K562 (cell line): ENCODE results near the gene CDC5L. TPM values are rescaled to one million over a fixed set of nuclear protein-coding genes. Genes with fewer than 3 reads are reported as not detected.

Experiments used
- ATAC-seq: fragments of 200-7000 bp; cut with Tn5 transposase; 3 replicates; pipeline ENCODE4 v1.9.1; 2020; ENCODE audit warnings: moderate library complexity
- BruUV-seq: library from RNA; stranded (reverse); fragments of 400-500 nt; replicated peaks from 2 replicates; lab custom pipeline; 2021; lab: Mats Ljungman, UMichigan
- CTCF ChIA-PET: fragments of 300-600 bp; formaldehyde crosslinking; extraction: SDS; loops from one replicate; lab custom pipeline; 2021; ENCODE audit warnings: low intra/inter-chr PET ratio; lab: Yijun Ruan, JAX
- POLR2A ChIA-PET: fragments of 300-600, 350-650 bp; sonication (Branson Sonifier 250); formaldehyde crosslinking; extraction: SDS; loops from one replicate; lab custom pipeline; 2021; ENCODE audit warnings: antibody characterized with exemption, inconsistent platforms; lab: Yijun Ruan, JAX
- DNase-seq, 4 experiments: peaks; one replicate each; pipeline versions ENCODE4 v3.0.0 to v3.0.0-alpha.2; 2011 to 2018; ENCODE audit warnings: low spot score in 3 of 4, mixed read lengths in 3 of 4; ENCODE audit errors: extremely low read depth in 1 of 4
- FAIRE-seq: peaks from 2 replicates; lab custom pipeline; 2011; peaks lifted over from hg19 to GRCh38; lab: Jason Lieb, UNC
- H2AFZ ChIP-seq: 2 replicates; pipeline ENCODE4 v1.6.0; 2011; ENCODE audit warnings: low read depth, low read length, control low read depth, inconsistent platforms
- H3K27ac ChIP-seq: fragments of 200-600 bp; 3 replicates; pipeline ENCODE4 v1.8.0; 2011; ENCODE audit warnings: low read depth, mild to moderate bottlenecking, control low read depth, inconsistent platforms, low read length, moderate library complexity, mixed read lengths; ENCODE audit errors: extremely low read depth
- H3K27me3 ChIP-seq, 2 experiments: fragments of 300-600 bp in 1 of 2; 2 replicates in 1 of 2; 3 replicates in 1 of 2; pipeline versions ENCODE4 v1.6.0 to v1.8.0; 2011; ENCODE audit warnings: inconsistent platforms in 2 of 2, low read length in 2 of 2, mild to moderate bottlenecking in 1 of 2, mixed read lengths in 1 of 2, moderate library complexity in 1 of 2; ENCODE audit not compliant: control insufficient read depth in 2 of 2, insufficient read depth in 2 of 2
- H3K36me3 ChIP-seq: fragments of 300-600 bp; 3 replicates; pipeline ENCODE4 v1.8.0; 2011; ENCODE audit warnings: mild to moderate bottlenecking, low read length, inconsistent platforms; ENCODE audit not compliant: control insufficient read depth, insufficient read depth
- H3K4me1 ChIP-seq, 2 experiments: fragments of 200-600 bp in 1 of 2; replicated peaks in 1 of 2; 2 replicates in 1 of 2; 3 replicates in 1 of 2; pipeline versions ENCODE4 v1.5.1 to v1.8.0; 2011; ENCODE audit warnings: inconsistent platforms in 2 of 2, low read length in 2 of 2, mild to moderate bottlenecking in 1 of 2, mixed read lengths in 1 of 2, moderate library complexity in 1 of 2; ENCODE audit not compliant: control insufficient read depth in 2 of 2, insufficient read depth in 2 of 2
- H3K4me2 ChIP-seq: 2 replicates; pipeline ENCODE4 v1.6.1; 2011; ENCODE audit warnings: low read length, control low read depth, inconsistent platforms, mixed read lengths; ENCODE audit not compliant: insufficient read depth
- H3K4me3 ChIP-seq: fragments of 200-600 bp; sonication (generic), shearing (Covaris generic); 2 replicates; pipeline ENCODE4 v1.5.1; 2016; ENCODE audit warnings: control low read depth, inconsistent platforms
- H3K79me2 ChIP-seq: fragments of 200-600 bp; 3 replicates; pipeline ENCODE4 v1.8.0; 2011; ENCODE audit warnings: low read length, inconsistent platforms; ENCODE audit not compliant: control insufficient read depth, insufficient read depth
- H3K9ac ChIP-seq, 2 experiments: 2 replicates each; pipeline versions ENCODE4 v1.6.0 to v1.6.1; 2011; ENCODE audit warnings: low read depth in 2 of 2, low read length in 2 of 2, control low read depth in 1 of 2, inconsistent platforms in 1 of 2, mild to moderate bottlenecking in 1 of 2, mixed read lengths in 1 of 2; ENCODE audit not compliant: insufficient read depth in 1 of 2
- H3K9me1 ChIP-seq: one replicate; pipeline ENCODE4 v1.6.0; 2011; ENCODE audit warnings: inconsistent platforms, mild to moderate bottlenecking, low read length, moderate library complexity; ENCODE audit not compliant: control insufficient read depth, insufficient read depth
- H3K9me3 ChIP-seq: replicated peaks from 2 replicates; pipeline ENCODE4 v1.5.1; 2011; ENCODE audit warnings: low read depth, low read length, inconsistent platforms; ENCODE audit not compliant: control insufficient read depth, insufficient read depth
- H4K20me1 ChIP-seq: replicated peaks from 2 replicates; pipeline ENCODE4 v1.6.1; 2011; ENCODE audit warnings: low read length, inconsistent platforms, mixed read lengths; ENCODE audit not compliant: control insufficient read depth, insufficient read depth
- ZNF280B ChIP-seq: fragments of 250-450 bp; sonication (Bioruptor Pico); IDR thresholded peaks from 2 replicates; pipeline ENCODE4 v1.5.1; 2021; ENCODE audit warnings: mild to moderate bottlenecking
- ZNF395 ChIP-seq: fragments of 200-800 bp; sonication (Bioruptor generic); IDR thresholded peaks from 2 replicates; pipeline ENCODE4 v1.6.1; 2017; ENCODE audit warnings: missing genetic modification characterization, missing compliant biosample characterization
- WGBS: fragments of 100-300 bp; shearing (Covaris generic); methylation state at CpG from one replicate; pipeline ENCODE4 v1.1.6; 2016; ENCODE audit warnings: low coverage, mixed read lengths; ENCODE audit not compliant: insufficient coverage; ENCODE audit errors: missing lambda C conversion rate; 5-methylcytosine and 5-hydroxymethylcytosine counted together
- in situ Hi-C: fragments of 300-500 bp; cut with MboI; formaldehyde crosslinking; loops from 4 replicates; pipeline ENCODE4 v1.15.0; 2018; ENCODE audit warnings: inconsistent platforms, mixed read lengths
- intact Hi-C: fragments of 100-400 bp; cut with micrococcal nuclease; formaldehyde crosslinking; loops from 2 replicates; pipeline ENCODE4 v1.14.2; 2022
- polyA plus RNA-seq, 8 experiments: library from polyadenylated mRNA; depleted of rRNA in 4 of 8; stranded (reverse) in 5 of 8; unstranded in 3 of 8; fragments of >200 nt; fragmentation: Nextera tagmentation in 2 of 8; fragmentation: Illumina TruSeq in 1 of 8; extraction: Ambion mirVana in 2 of 8; extraction: Trizol in 1 of 8; gene quantifications; 2 replicates each; pipeline versions ENCODE4 v1.2.1 to v1.2.3, GENCODE V29; 2011 to 2014; ENCODE audit warnings: inconsistent platforms in 1 of 8, missing spikeins in 1 of 8
- total RNA-seq, 7 experiments: library from RNA; depleted of rRNA in 6 of 7; stranded (reverse); fragments of >200 nt in 6 of 7; fragmentation: Illumina TruSeq in 2 of 7; extraction: Trizol in 2 of 7; gene quantifications; 2 replicates each; pipeline versions ENCODE4 v1.2.1 to v1.2.3, GENCODE V29; 2011 to 2021; ENCODE audit warnings: low replicate concordance in 1 of 7
- TF ChIP-seq, protein P1 (sequence below): sonication (generic); formaldehyde crosslinking; IDR thresholded peaks from 2 replicates; pipeline ENCODE4 v1.8.1; 2022; ENCODE audit warnings: missing genetic modification reagents
- TF ChIP-seq, protein P2 (sequence below), 2 experiments: fragments of 450-650 bp in 1 of 2; sonication (generic) in 1 of 2; formaldehyde crosslinking in 1 of 2; IDR thresholded peaks; 2 replicates each; pipeline versions ENCODE4 v1.7.1 to v1.9.0; 2016 to 2022; ENCODE audit warnings: inconsistent platforms in 1 of 2, mild to moderate bottlenecking in 1 of 2, missing genetic modification reagents in 1 of 2

The CDC5L gene
- total and polyA plus RNA-seq, 9 of the 15 experiments (the other 6 are each of a cell fraction or from before 2014, with no cell fraction given), result 22.3 to 44.2 (median 30.8) TPM

DNA sequence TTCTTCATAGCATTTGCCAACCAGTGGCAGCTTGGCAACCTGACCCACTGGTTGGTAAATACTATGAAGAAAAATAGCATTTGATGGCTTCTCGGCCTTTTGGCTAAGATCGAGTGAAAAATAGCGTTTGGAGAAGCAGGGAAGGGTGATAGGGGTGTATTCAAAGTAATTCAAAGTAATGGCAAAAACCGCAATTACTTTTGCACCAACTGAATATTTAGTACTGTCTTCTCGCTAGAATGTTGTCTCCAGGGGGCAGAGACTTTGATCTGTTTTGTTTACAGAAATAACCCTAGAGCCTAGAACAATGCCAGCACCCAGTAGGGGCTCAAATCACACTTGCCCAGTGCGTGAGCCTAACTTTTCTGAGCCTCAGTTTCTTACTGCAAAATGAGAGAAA is 106.1 kb downstream of the CDC5L start:
- no TSS peak for BruUV-seq
- in situ Hi-C loops, result no loop called here
- H3K79me2 ChIP-seq, result no peaks in the 10 kb centered on the region
- H3K9me1 ChIP-seq, result no peaks in the 10 kb centered on the region
- H3K9ac ChIP-seq, result no peak overlapping the region
- ChIA-PET CTCF (interaction anchor here (1.2 to 2.4 kb wide), 3 partner anchors 18 to 63 kb away, joined by 3 to 9 read pairs (median 9); no protein-coding TSS in a partner anchor), POLR2A (interaction anchor here (1.0 kb wide), 1 partner anchor 24 kb away, joined by 3 read pairs; no protein-coding TSS in a partner anchor)
- 0 out of 2 replicates have a peak, but pooled peaks cover 2% of the 10 kb centered on the region for H4K20me1 ChIP-seq
- H2AFZ ChIP-seq, result 0 out of 2 replicates have a peak overlapping the region, but pooled peaks have one; percentile 11
- no peak overlapping the region; the same call in 1 of the 2 replicates for H3K4me2 ChIP-seq
- no peaks in the 10 kb centered on the region for H3K36me3 ChIP-seq
- no peak for DNase-seq
- H3K9me3 ChIP-seq, result no peaks in the 10 kb centered on the region
- ATAC-seq, result no peak
- no peak overlapping the region for H3K4me3 ChIP-seq
- FAIRE-seq, result no peak
- no peaks in the 10 kb centered on the region; a peak in 1 of 5 replicates for H3K4me1 ChIP-seq
- intact Hi-C loops, result no loop called here
- H3K27ac ChIP-seq, result no peak overlapping the region
- WGBS, result 7% methylated on average over 6 of the region's 6 CpGs
- H3K27me3 ChIP-seq, result peaks cover 35 to 53% of the 10 kb centered on the region in 2 experiments
- TF ChIP-seq ZNF395 (no peak), ZNF280B (CRISPR knock-in tag) (no peak)
- TF ChIP-seq, protein P1, sequence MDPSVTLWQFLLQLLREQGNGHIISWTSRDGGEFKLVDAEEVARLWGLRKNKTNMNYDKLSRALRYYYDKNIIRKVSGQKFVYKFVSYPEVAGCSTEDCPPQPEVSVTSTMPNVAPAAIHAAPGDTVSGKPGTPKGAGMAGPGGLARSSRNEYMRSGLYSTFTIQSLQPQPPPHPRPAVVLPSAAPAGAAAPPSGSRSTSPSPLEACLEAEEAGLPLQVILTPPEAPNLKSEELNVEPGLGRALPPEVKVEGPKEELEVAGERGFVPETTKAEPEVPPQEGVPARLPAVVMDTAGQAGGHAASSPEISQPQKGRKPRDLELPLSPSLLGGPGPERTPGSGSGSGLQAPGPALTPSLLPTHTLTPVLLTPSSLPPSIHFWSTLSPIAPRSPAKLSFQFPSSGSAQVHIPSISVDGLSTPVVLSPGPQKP, result no peak
- TF ChIP-seq, protein P2, sequence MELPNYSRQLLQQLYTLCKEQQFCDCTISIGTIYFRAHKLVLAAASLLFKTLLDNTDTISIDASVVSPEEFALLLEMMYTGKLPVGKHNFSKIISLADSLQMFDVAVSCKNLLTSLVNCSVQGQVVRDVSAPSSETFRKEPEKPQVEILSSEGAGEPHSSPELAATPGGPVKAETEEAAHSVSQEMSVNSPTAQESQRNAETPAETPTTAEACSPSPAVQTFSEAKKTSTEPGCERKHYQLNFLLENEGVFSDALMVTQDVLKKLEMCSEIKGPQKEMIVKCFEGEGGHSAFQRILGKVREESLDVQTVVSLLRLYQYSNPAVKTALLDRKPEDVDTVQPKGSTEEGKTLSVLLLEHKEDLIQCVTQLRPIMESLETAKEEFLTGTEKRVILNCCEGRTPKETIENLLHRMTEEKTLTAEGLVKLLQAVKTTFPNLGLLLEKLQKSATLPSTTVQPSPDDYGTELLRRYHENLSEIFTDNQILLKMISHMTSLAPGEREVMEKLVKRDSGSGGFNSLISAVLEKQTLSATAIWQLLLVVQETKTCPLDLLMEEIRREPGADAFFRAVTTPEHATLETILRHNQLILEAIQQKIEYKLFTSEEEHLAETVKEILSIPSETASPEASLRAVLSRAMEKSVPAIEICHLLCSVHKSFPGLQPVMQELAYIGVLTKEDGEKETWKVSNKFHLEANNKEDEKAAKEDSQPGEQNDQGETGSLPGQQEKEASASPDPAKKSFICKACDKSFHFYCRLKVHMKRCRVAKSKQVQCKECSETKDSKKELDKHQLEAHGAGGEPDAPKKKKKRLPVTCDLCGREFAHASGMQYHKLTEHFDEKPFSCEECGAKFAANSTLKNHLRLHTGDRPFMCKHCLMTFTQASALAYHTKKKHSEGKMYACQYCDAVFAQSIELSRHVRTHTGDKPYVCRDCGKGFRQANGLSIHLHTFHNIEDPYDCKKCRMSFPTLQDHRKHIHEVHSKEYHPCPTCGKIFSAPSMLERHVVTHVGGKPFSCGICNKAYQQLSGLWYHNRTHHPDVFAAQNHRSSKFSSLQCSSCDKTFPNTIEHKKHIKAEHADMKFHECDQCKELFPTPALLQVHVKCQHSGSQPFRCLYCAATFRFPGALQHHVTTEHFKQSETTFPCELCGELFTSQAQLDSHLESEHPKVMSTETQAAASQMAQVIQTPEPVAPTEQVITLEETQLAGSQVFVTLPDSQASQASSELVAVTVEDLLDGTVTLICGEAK (IDR thresholded peaks at IDR 0.05), result peak; percentile 66; the same call in 1 of the 2 replicates
- TF ChIP-seq, protein P2 (CRISPR knock-in tag; IDR thresholded peaks at IDR 0.05), result no peak
